Stimulated activated CD8-positive, alpha-beta memory T cell treated with anti-CD3 and anti-CD28 coated beads, Interleukin-7, amount 100 ng/mL, for 48 hours (primary cell): ENCODE results near the gene UNC13A.

ENCODE experiments used
- DNase-seq, 2 donors: peaks; one replicate each; pipeline ENCODE4 v3.0.0-alpha.2; 2020; ENCODE audit warnings: low read depth in 1 of 2; ENCODE audit errors: extremely low read depth in 1 of 2

Gene UNC13A

GRCh38 chr19:17687857-17688784 is at the start of gene UNC13A:
UNC13A (minus strand) TSS chr19:17688354; CDS start chr19:17688199, 155 bp downstream.
- peak in 1 of 2 donors; percentile 16 for DNase-seq

DNA sequence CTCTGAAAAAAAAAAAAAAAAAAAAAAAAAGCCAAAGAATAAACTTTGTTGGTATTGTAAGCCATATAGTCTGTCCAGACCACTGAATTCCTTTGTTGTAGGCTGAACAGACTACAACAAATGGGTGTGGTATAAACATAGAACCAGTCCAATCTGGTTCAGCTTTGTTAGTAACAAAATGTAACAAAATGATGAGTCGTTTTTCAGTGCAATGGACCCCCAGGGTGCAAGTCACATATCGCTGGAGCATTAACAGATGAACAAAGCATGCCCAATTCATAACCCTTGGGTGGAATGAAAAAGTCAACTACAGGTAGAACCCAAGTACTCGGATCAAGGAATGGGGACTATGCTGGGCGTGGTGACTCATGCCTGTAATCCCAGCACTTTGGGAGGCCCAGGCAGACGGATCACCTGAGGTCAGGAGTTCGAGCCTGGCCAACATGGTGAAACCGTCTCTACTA is 49.6 kb upstream of the UNC13A start:
- no peak for DNase-seq

- no peak for DNase-seq
Observed at GRCh38 chr19:17735410-17735809, 47.3 kb upstream of the UNC13A start.

DNA sequence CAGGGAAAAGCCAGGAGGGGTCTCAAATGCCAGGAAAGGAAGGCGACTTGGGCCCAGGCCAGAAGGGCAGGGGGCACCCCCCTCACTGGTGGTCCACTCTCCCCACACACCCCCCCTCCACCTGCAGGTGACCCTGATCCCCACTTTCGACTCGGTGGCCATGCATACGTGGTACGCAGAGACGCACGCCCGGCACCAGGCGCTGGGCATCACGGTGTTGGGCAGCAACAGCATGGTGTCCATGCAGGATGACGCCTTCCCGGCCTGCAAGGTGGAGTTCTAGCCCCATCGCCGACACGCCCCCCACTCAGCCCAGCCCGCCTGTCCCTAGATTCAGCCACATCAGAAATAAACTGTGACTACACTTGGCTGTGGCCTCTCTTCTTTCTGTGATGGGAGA is 46.0 kb upstream of the UNC13A start:
- no peak for DNase-seq

GRCh38 chr19:17733127-17733526 is 45.0 kb upstream of the UNC13A start:
- no peak for DNase-seq

- DNase-seq: no peak
Observed at GRCh38 chr19:17727843-17728242, 39.7 kb upstream of the UNC13A start.

- no peak for DNase-seq
Observed at GRCh38 chr19:17726964-17727773, 39.0 kb upstream of the UNC13A start.

- DNase-seq: no peak
Observed at GRCh38 chr19:17726136-17726741, 38.1 kb upstream of the UNC13A start.

- no peak for DNase-seq
Observed at GRCh38 chr19:17725422-17726078, 37.4 kb upstream of the UNC13A start.

GRCh38 chr19:17724655-17725054 is 36.5 kb upstream of the UNC13A start:
- no peak for DNase-seq

- DNase-seq: no peak
Observed at GRCh38 chr19:17722655-17723240, 34.6 kb upstream of the UNC13A start.

GRCh38 chr19:17721821-17722220 is 33.7 kb upstream of the UNC13A start:
- no peak for DNase-seq

GRCh38 chr19:17721111-17721628 is 33.0 kb upstream of the UNC13A start:
- no peak for DNase-seq

DNA sequence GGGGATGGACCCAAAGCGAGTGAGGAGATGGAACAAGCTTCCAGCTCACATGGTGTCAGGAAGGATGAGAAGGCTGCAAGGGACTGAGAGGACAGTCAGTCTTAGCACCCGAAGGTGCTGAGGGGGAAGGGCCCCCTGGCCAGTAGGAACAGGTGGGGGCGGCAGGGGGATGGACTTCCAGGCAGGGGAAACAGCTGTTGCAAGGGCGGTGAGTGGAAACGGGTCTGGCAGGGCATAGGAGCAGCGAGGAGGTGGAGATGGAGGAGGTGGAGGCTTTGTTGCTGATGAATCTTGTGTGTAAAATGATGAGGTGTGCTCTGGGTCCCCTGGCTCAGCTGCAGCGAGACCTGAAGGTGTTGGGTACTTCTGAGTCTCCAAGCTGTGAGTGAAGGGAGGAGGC is 32.3 kb upstream of the UNC13A start:
- no peak for DNase-seq

GRCh38 chr19:17719730-17720400 is 31.7 kb upstream of the UNC13A start:
- DNase-seq: no peak

GRCh38 chr19:17718947-17719711 is 31.0 kb upstream of the UNC13A start, which contains the start of gene MAP1S:
MAP1S (plus strand) TSS chr19:17719480; CDS start chr19:17719503, 23 bp downstream.
- DNase-seq: peak; percentile 49 to 53

- DNase-seq: no peak
Observed at GRCh38 chr19:17718550-17718946, 30.4 kb upstream of the UNC13A start.

DNA sequence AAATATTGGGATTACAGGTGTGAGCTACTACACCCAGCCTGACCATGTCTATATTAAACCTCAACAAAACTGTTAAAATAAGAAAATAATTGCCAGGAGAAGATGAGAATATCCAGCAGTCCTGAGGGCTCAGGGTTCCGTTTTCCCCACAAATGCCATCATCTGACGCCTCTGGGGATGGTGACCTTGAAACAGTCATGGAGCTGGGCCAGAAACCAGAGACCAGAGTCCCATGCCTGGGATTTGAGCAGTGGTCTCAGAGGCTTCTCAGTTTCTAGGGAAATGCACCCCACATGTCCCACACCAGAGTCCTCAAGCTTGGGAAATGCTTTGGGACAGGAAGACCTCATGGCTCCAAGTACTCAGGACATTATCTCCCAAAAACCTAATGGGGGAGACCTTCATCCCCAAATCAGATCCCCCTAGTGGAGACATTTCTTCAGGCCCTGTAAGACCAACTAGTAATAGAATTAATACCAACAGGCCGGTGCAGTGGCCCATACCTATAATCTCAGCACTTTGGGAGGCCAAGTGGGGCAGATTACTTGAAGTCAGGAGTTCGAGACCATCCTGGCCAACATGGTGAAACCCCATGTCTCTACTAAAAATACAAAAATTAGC is 28.3 kb upstream of the UNC13A start:
- DNase-seq: no peak
